ENCODE results near the gene SPATA17. TPM values are rescaled to one million over a fixed set of nuclear protein-coding genes. Genes with fewer than 3 reads are reported as not detected.

The SPATA17 gene
- total and polyA plus RNA-seq, 8 donors: 0.12 to 2.3 (median 1.5) TPM; not detected in 3

- 51 to 67% (median 58%) methylated on average over 6 of the region's 6 CpGs for WGBS, 5 donors
- no peaks in the 10 kb centered on the region for H3K27me3 ChIP-seq
- peaks cover 0 to 15% (median 6%) of the 10 kb centered on the region in 4 donors for H3K9me3 ChIP-seq
- intact Hi-C loops (cut with DNase I; ENCODE audit: low total_unique reads): no loop called here
- no peak for TF ChIP-seq POLR2AphosphoS5 (IDR thresholded peaks at IDR 0.05)
- TF ChIP-seq CTCF (IDR thresholded peaks at IDR 0.05): no peak
- no peak for TF ChIP-seq POLR2A (IDR thresholded peaks at IDR 0.05)
- no peak for TF ChIP-seq EP300 (IDR thresholded peaks at IDR 0.05)
- no peak overlapping the region for H3K4me3 ChIP-seq
- no peak overlapping the region for H3K27ac ChIP-seq
- no peaks in the 10 kb centered on the region for H3K36me3 ChIP-seq
- peaks cover 0 to 8% (median 0%) of the 10 kb centered on the region in 4 donors for H3K4me1 ChIP-seq
- DNase-seq: no peak
These were observed 225.3 kb downstream of the SPATA17 start for GRCh38 chr1:217856342-217857034.

DNA sequence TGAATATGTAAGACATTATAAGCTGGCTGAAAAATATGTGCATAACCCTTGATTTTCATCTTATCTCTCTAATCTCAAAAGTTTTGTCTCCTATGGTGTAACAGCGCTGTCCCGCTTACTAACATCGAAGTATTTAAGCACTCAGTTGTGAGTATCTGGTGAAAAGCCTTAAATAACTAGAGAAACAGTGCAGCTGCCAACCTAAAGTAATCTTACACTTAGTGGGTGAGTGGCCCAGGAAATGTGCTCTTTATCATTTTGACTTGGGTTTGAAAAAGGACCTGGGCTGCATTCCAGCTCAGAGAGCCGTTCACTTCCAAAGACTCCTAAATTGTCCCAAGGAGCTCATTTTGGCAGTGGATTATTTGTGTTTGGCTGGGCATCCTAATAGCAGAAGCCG, 225.9 kb downstream of the SPATA17 start:
- Histone ChIP-seq H3K27ac (no peak overlapping the region), H3K36me3 (no peaks in the 10 kb centered on the region), H3K4me3 (no peak overlapping the region), H3K27me3 (no peaks in the 10 kb centered on the region), H3K4me1 (peaks cover 0 to 8% (median 0%) of the 10 kb centered on the region in 4 donors), H3K9me3 (peaks cover 0 to 15% (median 6%) of the 10 kb centered on the region in 4 donors)
- no peak for TF ChIP-seq CTCF (IDR thresholded peaks at IDR 0.05)
- no peak for TF ChIP-seq EP300 (IDR thresholded peaks at IDR 0.05)
- TF ChIP-seq POLR2AphosphoS5 (IDR thresholded peaks at IDR 0.05): no peak
- no peak for TF ChIP-seq POLR2A (IDR thresholded peaks at IDR 0.05)
- intact Hi-C loops (cut with DNase I; ENCODE audit: low total_unique reads): no loop called here
- DNase-seq: peak in 1 of 2 donors; percentile 14
- WGBS, 5 donors: 23 to 57% (median 44%) methylated on average over 5 of the region's 5 CpGs

DNA sequence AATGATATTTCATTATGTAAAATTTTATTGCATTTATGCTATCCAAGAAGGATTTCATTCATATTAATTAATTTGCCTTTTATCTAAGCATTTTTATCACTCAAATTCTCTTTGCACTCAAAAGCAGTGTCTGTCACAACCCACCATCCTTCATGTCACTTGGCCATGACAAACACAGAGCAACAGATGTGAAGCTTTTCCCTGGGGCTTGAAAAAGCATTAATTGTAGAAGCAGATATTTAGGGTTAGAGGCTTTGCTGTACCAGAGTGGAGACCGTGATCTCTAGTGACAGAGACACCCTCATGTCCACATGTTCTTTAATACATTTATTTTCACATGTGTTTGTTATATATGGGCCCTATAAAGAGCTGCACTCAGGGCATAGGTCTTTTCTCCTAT, 230.5 kb downstream of the SPATA17 start:
- Histone ChIP-seq H3K4me3 (no peak overlapping the region), H3K4me1 (peaks cover 0 to 6% (median 0%) of the 10 kb centered on the region in 4 donors), H3K27me3 (no peaks in the 10 kb centered on the region), H3K36me3 (no peaks in the 10 kb centered on the region), H3K27ac (no peak overlapping the region), H3K9me3 (peaks cover 0 to 15% (median 6%) of the 10 kb centered on the region in 4 donors)
- no peak for TF ChIP-seq CTCF (IDR thresholded peaks at IDR 0.05)
- TF ChIP-seq EP300 (IDR thresholded peaks at IDR 0.05): no peak
- TF ChIP-seq POLR2AphosphoS5 (IDR thresholded peaks at IDR 0.05): no peak
- TF ChIP-seq POLR2A (IDR thresholded peaks at IDR 0.05): no peak
- intact Hi-C loops (cut with DNase I; ENCODE audit: low total_unique reads): no loop called here
- WGBS, 5 donors: 59 to 73% (median 70%) methylated on average over 1 of the region's 1 CpG
- DNase-seq: no peak

- H3K27me3 ChIP-seq: no peaks in the 10 kb centered on the region
- intact Hi-C loops (cut with DNase I; ENCODE audit: low total_unique reads): no loop called here
- H3K4me3 ChIP-seq: no peak overlapping the region
- 64 to 76% (median 68%) methylated on average over 3 of the region's 3 CpGs for WGBS, 5 donors
- DNase-seq: no peak
- no peaks in the 10 kb centered on the region for H3K36me3 ChIP-seq
- no peaks in the 10 kb centered on the region for H3K4me1 ChIP-seq
- no peak for TF ChIP-seq POLR2A (IDR thresholded peaks at IDR 0.05)
- no peak for TF ChIP-seq POLR2AphosphoS5 (IDR thresholded peaks at IDR 0.05)
- no peak for TF ChIP-seq CTCF (IDR thresholded peaks at IDR 0.05)
- no peak for TF ChIP-seq EP300 (IDR thresholded peaks at IDR 0.05)
- no peaks in the 10 kb centered on the region for H3K9me3 ChIP-seq
- no peak overlapping the region for H3K27ac ChIP-seq
These were observed 236.4 kb downstream of the SPATA17 start for GRCh38 chr1:217867446-217867995.

All from stomach (tissue), 9 donors.